Ammon's horn (tissue), 1 donor: ENCODE results near the gene CEACAM6.
A peak's percentile ranks its signal among the peaks of the same experiment; 100 is the strongest.
"Not testable (repeated sequence)": the region's sequence is repeated elsewhere in the genome, so short reads cannot be mapped to it uniquely, and the experiment has no call there.

ENCODE experiments used
- DNase-seq: peaks from one replicate; pipeline ENCODE4 v3.0.0-alpha.2; 2016; ENCODE audit warnings: low spot score

Gene CEACAM6

GRCh38 chr19:41755328-41755913 lies at the start of gene CEACAM6:
CEACAM6 (plus strand) TSS chr19:41755530; CDS start chr19:41755639, 109 bp downstream.
- DNase-seq: no peak

GRCh38 chr19:41706741-41707501 lies 48.4 kb upstream of the CEACAM6 start:
- DNase-seq: peak; percentile 12

- DNase-seq: no peak
Measured at GRCh38 chr19:41707502-41707812, 47.9 kb upstream of the CEACAM6 start.

GRCh38 chr19:41707871-41708371 lies 47.4 kb upstream of the CEACAM6 start:
- DNase-seq: no peak

- no peak for DNase-seq
Measured at GRCh38 chr19:41708481-41708880, 46.8 kb upstream of the CEACAM6 start, which contains the start of gene CEACAM5. CEACAM5 (plus strand) TSS chr19:41708626; CDS start chr19:41708732, 106 bp downstream.

- not testable (repeated sequence) for DNase-seq
Measured at GRCh38 chr19:41709516-41709915, 45.8 kb upstream of the CEACAM6 start.

- DNase-seq: no peak
Measured at GRCh38 chr19:41709951-41710645, 45.2 kb upstream of the CEACAM6 start.

GRCh38 chr19:41711376-41712261 lies 43.7 kb upstream of the CEACAM6 start:
- no peak for DNase-seq

GRCh38 chr19:41714598-41714997 lies 40.7 kb upstream of the CEACAM6 start:
- DNase-seq: no peak

GRCh38 chr19:41718761-41719160 lies 36.6 kb upstream of the CEACAM6 start:
- no peak for DNase-seq

- DNase-seq: no peak
Measured at GRCh38 chr19:41720103-41720502, 35.2 kb upstream of the CEACAM6 start.

GRCh38 chr19:41726493-41726892 lies 28.8 kb upstream of the CEACAM6 start:
- DNase-seq: no peak

GRCh38 chr19:41734156-41734555 lies 21.2 kb upstream of the CEACAM6 start:
- no peak for DNase-seq

GRCh38 chr19:41734585-41734984 lies 20.7 kb upstream of the CEACAM6 start:
- no peak for DNase-seq

- DNase-seq: no peak
Measured at GRCh38 chr19:41735071-41735600, 20.2 kb upstream of the CEACAM6 start.

- no peak for DNase-seq
Measured at GRCh38 chr19:41739361-41739760, 16.0 kb upstream of the CEACAM6 start.

GRCh38 chr19:41740415-41741243 lies 14.7 kb upstream of the CEACAM6 start:
- DNase-seq: no peak

GRCh38 chr19:41741244-41741554 lies 14.1 kb upstream of the CEACAM6 start:
- no peak for DNase-seq

- DNase-seq: no peak
Measured at GRCh38 chr19:41744850-41745249, 10.5 kb upstream of the CEACAM6 start.

- DNase-seq: no peak
Measured at GRCh38 chr19:41745756-41746155, 9.6 kb upstream of the CEACAM6 start.
